PC-3 (cell line): ENCODE data around the gene MLLT10.

ENCODE experiments used
- CTCF ChIP-seq: fragments of 300-600 bp; sonication (generic); conservative IDR thresholded peaks from 2 replicates; pipeline ENCODE4 v1.5.1; 2017; ENCODE audit warnings: antibody characterized with exemption, low read depth, mild to moderate bottlenecking, low read length
- EZH2 ChIP-seq: fragments of 300-600 bp; sonication (generic); IDR thresholded peaks from one replicate; pipeline ENCODE4 v1.6.1; 2017; ENCODE audit warnings: antibody characterized with exemption, mild to moderate bottlenecking, low read length; ENCODE audit not compliant: unreplicated experiment

- TF ChIP-seq CTCF (no peak), EZH2 (no peak)
These were observed 22.5 kb downstream of the MLLT10 start for GRCh38 chr10:21556527-21556926.
